GM12878 (cell line): ENCODE data around the gene UBXN7. TPM values are rescaled to one million over a fixed set of nuclear protein-coding genes. Genes with fewer than 3 reads are reported as not detected.
A peak's percentile ranks its signal among the peaks of the same experiment; 100 is the strongest.
"Not testable (repeated sequence)": the region's sequence is repeated elsewhere in the genome, so short reads cannot be mapped to it uniquely, and the experiment has no call there.

Source experiments
- ATAC-seq: fragments of 200-7000 bp; cut with Tn5 transposase; 3 replicates; pipeline ENCODE4 v1.9.1; 2020; ENCODE audit warnings: mild to moderate bottlenecking, moderate library complexity
- BruUV-seq: library from RNA; stranded (reverse); fragments of 400-500 nt; replicated peaks from 2 replicates; lab custom pipeline; 2021; lab: Mats Ljungman, UMichigan
- CTCF ChIA-PET: fragments of 300-600 bp; sonication (Branson Sonifier 250); formaldehyde crosslinking; extraction: SDS; loops from one replicate; lab custom pipeline; 2021; ENCODE audit warnings: inconsistent platforms; lab: Yijun Ruan, JAX
- POLR2A ChIA-PET: fragments of 350-600 bp; formaldehyde crosslinking; extraction: SDS; loops from one replicate; lab custom pipeline; 2021; ENCODE audit warnings: inconsistent platforms; lab: Charles Lee
- RAD21 ChIA-PET: fragments of 300-600 bp; sonication (Branson Sonifier 250); formaldehyde crosslinking; loops from one replicate; lab custom pipeline; 2023; ENCODE audit warnings: antibody characterized with exemption; ENCODE audit not compliant: unreplicated experiment; lab: Charles Lee
- SMC1A ChIA-PET: fragments of 300-600 bp; sonication (Branson Sonifier 250); formaldehyde crosslinking; loops from one replicate; lab custom pipeline; 2023; ENCODE audit not compliant: unreplicated experiment, uncharacterized antibody; lab: Charles Lee
- DNase-seq: peaks from one replicate; pipeline ENCODE4 v3.0.0-alpha.2; 2011; ENCODE audit warnings: low read depth, low spot score
- FAIRE-seq: peaks from 3 replicates; lab custom pipeline; 2011; peaks lifted over from hg19 to GRCh38; lab: Jason Lieb, UNC
- H2AFZ ChIP-seq: 2 replicates; pipeline ENCODE4 v1.6.0; 2011; ENCODE audit warnings: low read depth, low read length, control low read depth; ENCODE audit not compliant: control insufficient read depth
- H3K27ac ChIP-seq: 2 replicates; pipeline ENCODE4 v1.5.1; 2011; ENCODE audit warnings: control low read depth; ENCODE audit not compliant: control insufficient read depth, insufficient read depth
- H3K27me3 ChIP-seq, 2 experiments: replicated peaks in 1 of 2; 2 replicates each; pipeline versions ENCODE4 v1.6.0 to v1.6.1; 2011; ENCODE audit warnings: low read length in 1 of 2; ENCODE audit not compliant: control insufficient read depth in 2 of 2, insufficient read depth in 2 of 2
- H3K36me3 ChIP-seq, 2 experiments: 2 replicates each; pipeline ENCODE4 v1.5.1; 2011; ENCODE audit warnings: low read length in 1 of 2; ENCODE audit not compliant: control insufficient read depth in 2 of 2, insufficient read depth in 2 of 2
- H3K4me1 ChIP-seq: 2 replicates; pipeline ENCODE4 v1.6.1; 2011; ENCODE audit warnings: mild to moderate bottlenecking, low read length, moderate library complexity, mixed read lengths; ENCODE audit not compliant: control insufficient read depth, insufficient read depth
- H3K4me2 ChIP-seq: 2 replicates; pipeline ENCODE4 v1.6.0; 2011; ENCODE audit warnings: control low read depth; ENCODE audit not compliant: control insufficient read depth, insufficient read depth
- H3K4me3 ChIP-seq: fragments of 200-600 bp; sonication (generic); 2 replicates; pipeline ENCODE4 v1.5.1; 2016
- H3K79me2 ChIP-seq: 2 replicates; pipeline ENCODE4 v1.6.0; 2011; ENCODE audit warnings: low read length; ENCODE audit not compliant: control insufficient read depth, insufficient read depth
- H3K9ac ChIP-seq: 2 replicates; pipeline ENCODE4 v1.8.0; 2011; ENCODE audit warnings: low read length, control low read depth, mixed read lengths; ENCODE audit not compliant: control insufficient read depth, insufficient read depth
- H3K9me3 ChIP-seq: replicated peaks from 3 replicates; pipeline ENCODE4 v1.5.1; 2011; ENCODE audit warnings: mild to moderate bottlenecking, low read length; ENCODE audit not compliant: control insufficient read depth, insufficient read depth
- H4K20me1 ChIP-seq: 2 replicates; pipeline ENCODE4 v1.6.0; 2011; ENCODE audit not compliant: control insufficient read depth, insufficient read depth
- FOXM1 ChIP-seq: IDR thresholded peaks from 2 replicates; pipeline ENCODE4 v1.6.1; 2012; ENCODE audit warnings: low read depth, mild to moderate bottlenecking, inconsistent platforms, low read length, moderate library complexity
- HDGF ChIP-seq: fragments of 450-650 bp; IDR thresholded peaks from 2 replicates; pipeline ENCODE4 v1.6.1; 2016; ENCODE audit warnings: antibody characterized with exemption
- MEF2B ChIP-seq: fragments of 450-650 bp; IDR thresholded peaks from 2 replicates; pipeline ENCODE4 v1.6.1; 2018; ENCODE audit warnings: mild to moderate bottlenecking, moderate library complexity; ENCODE audit not compliant: partially characterized antibody, poor library complexity, severe bottlenecking
- RAD21 ChIP-seq: IDR thresholded peaks from 2 replicates; pipeline ENCODE4 v1.6.1; 2011; ENCODE audit warnings: mild to moderate bottlenecking, low read depth, low read length, moderate library complexity; ENCODE audit not compliant: insufficient read depth
- RUNX3 ChIP-seq: IDR thresholded peaks from 2 replicates; pipeline ENCODE4 v1.6.1; 2012; ENCODE audit warnings: low read length, inconsistent platforms
- SPI1 ChIP-seq: IDR thresholded peaks from 2 replicates; pipeline ENCODE4 v1.6.1; 2011; ENCODE audit warnings: low read depth, mild to moderate bottlenecking, low read length, moderate library complexity, borderline replicate concordance; ENCODE audit not compliant: insufficient read depth
- ZNF217 ChIP-seq: fragments of 450-650 bp; IDR thresholded peaks from 2 replicates; pipeline ENCODE4 v1.6.1; 2017; ENCODE audit warnings: antibody characterized with exemption, mild to moderate bottlenecking
- WGBS: methylation state at CpG from one replicate; pipeline ENCODE4 v1.1.6; 2016; ENCODE audit warnings: low lambda C conversion rate; ENCODE audit not compliant: insufficient replicate concordance, insufficient coverage; ENCODE audit errors: missing lambda C conversion rate; 5-methylcytosine and 5-hydroxymethylcytosine counted together
- in situ Hi-C: fragments of 300-500 bp; cut with MboI; formaldehyde crosslinking; loops from 9 replicates; pipeline ENCODE4 v1.14.3; 2018; ENCODE audit warnings: mixed read lengths
- intact Hi-C: fragments of 100-400 bp; cut with micrococcal nuclease; formaldehyde crosslinking; loops from one replicate; pipeline ENCODE4 v1.14.2; 2022; ENCODE audit not compliant: unreplicated experiment
- polyA plus RNA-seq, 11 experiments: library from polyadenylated mRNA; depleted of rRNA in 4 of 11; unstranded in 6 of 11; stranded (reverse) in 5 of 11; fragments of >200 nt; fragmentation: Nextera tagmentation in 4 of 11; fragmentation: Illumina TruSeq in 1 of 11; extraction: Ambion mirVana in 4 of 11; extraction: Trizol in 1 of 11; gene quantifications; 1 replicate in 1 of 11; 2 replicates in 10 of 11; pipeline versions ENCODE4 v1.2.1 to v1.2.3, GENCODE V29; 2011 to 2016; ENCODE audit warnings: inconsistent platforms in 2 of 11, missing spikeins in 2 of 11, low read depth in 1 of 11
- total RNA-seq, 4 experiments: library from RNA; depleted of rRNA in 3 of 4; stranded (reverse); fragments of >200 nt in 3 of 4; fragmentation: Illumina TruSeq in 1 of 4; extraction: Trizol in 1 of 4; gene quantifications; 2 replicates each; pipeline versions ENCODE4 v1.2.1 to v1.2.3, GENCODE V29; 2013 to 2021
- TF ChIP-seq, protein P1 (sequence below), 3 experiments: IDR thresholded peaks in 2 of 3; conservative IDR thresholded peaks in 1 of 3; 2 replicates each; pipeline ENCODE4 v1.5.1; 2011; ENCODE audit warnings: low read depth in 3 of 3, low read length in 3 of 3, mild to moderate bottlenecking in 3 of 3, control low read depth in 2 of 3, moderate library complexity in 2 of 3, inconsistent platforms in 1 of 3, mixed read lengths in 1 of 3; ENCODE audit not compliant: control insufficient read depth in 2 of 3, insufficient read depth in 1 of 3; ENCODE audit errors: extremely low read depth in 1 of 3
- TF ChIP-seq, protein P2 (sequence below): fragments of 450-650 bp; IDR thresholded peaks from 2 replicates; pipeline ENCODE4 v1.6.1; 2016; ENCODE audit warnings: mild to moderate bottlenecking, moderate library complexity, borderline replicate concordance
- TF ChIP-seq, protein P3 (sequence below): IDR thresholded peaks from 2 replicates; pipeline ENCODE4 v1.6.1; 2012; ENCODE audit warnings: low read length, inconsistent platforms
- TF ChIP-seq, protein P4 (sequence below): fragments of 450-650 bp; IDR thresholded peaks from 2 replicates; pipeline ENCODE4 v1.6.1; 2016; ENCODE audit warnings: mild to moderate bottlenecking

The UBXN7 gene
- total and polyA plus RNA-seq, 10 of the 15 experiments (the other 5 are each of a cell fraction or from before 2014, with no cell fraction given) = 4.8 to 78.4 (median 24.9) TPM

DNA sequence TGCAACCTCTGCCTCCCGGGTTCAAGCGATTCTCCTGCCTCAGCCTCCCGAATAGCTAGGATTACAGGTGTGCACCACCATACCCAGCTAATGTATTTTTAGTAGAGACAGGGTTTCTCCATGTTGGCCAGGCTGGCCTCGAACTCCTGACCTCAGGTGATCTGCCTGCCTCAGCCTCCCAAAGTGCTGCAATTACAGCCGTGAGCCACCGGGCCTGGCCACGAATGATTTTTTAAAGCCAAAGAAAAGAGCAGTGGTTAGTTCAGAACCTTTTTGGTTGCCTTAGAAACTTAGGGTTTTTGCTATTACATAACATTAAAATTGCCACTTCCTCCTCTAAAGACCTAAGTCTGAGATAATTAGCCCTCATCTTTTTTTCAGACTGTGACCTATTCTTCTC, 25.2 kb upstream of the UBXN7 start:
- in situ Hi-C loops, H3K4me3 ChIP-seq, FAIRE-seq, H3K27me3 ChIP-seq, H4K20me1 ChIP-seq, H3K36me3 ChIP-seq, BruUV-seq, H3K79me2 ChIP-seq, H2AFZ ChIP-seq, H3K9ac ChIP-seq, H3K4me2 ChIP-seq, H3K4me1 ChIP-seq, H3K9me3 ChIP-seq: not testable (repeated sequence)
- RAD21 ChIA-PET = interaction anchor here (0.7 to 6.8 kb wide), 4 partner anchors 14 to 176 kb away, joined by 3 to 60 read pairs (median 4); no protein-coding TSS in a partner anchor
- WGBS = 52% methylated on average over 7 of the region's 7 CpGs
- intact Hi-C loops = loop anchor here (1.0 kb wide), 1 partner anchor 22 kb away; no protein-coding TSS in a partner anchor
- SMC1A ChIA-PET = interaction anchor here (0.8 to 6.8 kb wide), 9 partner anchors 9 to 92 kb away, joined by 3 to 59 read pairs (median 3); no protein-coding TSS in a partner anchor
- POLR2A ChIA-PET = interaction anchor here (0.7 to 1.8 kb wide), 3 partner anchors 11 to 263 kb away, joined by 6 to 8 read pairs (median 8); no protein-coding TSS in a partner anchor
- ATAC-seq = peak; percentile 90
- DNase-seq = peak; percentile 36
- CTCF ChIA-PET = interaction anchor here (0.9 to 3.5 kb wide), 5 partner anchors 11 to 205 kb away, joined by 3 to 12 read pairs (median 3); no protein-coding TSS in a partner anchor
- peak overlapping the region; percentile 47 for H3K27ac ChIP-seq
- TF ChIP-seq MEF2B (peak; percentile 28), HDGF (0 out of 2 replicates have a peak, but pooled peaks have one; percentile 28), RUNX3 (peak; percentile 57; the same call in 1 of the 2 replicates), FOXM1 (peak; percentile 27; the same call in 1 of the 2 replicates), RAD21 (0 out of 2 replicates have a peak, but pooled peaks have one; percentile 14), ZNF217 (peak; percentile 94), SPI1 (peak; percentile 77; the same call in 1 of the 2 replicates)
- TF ChIP-seq, protein P1, sequence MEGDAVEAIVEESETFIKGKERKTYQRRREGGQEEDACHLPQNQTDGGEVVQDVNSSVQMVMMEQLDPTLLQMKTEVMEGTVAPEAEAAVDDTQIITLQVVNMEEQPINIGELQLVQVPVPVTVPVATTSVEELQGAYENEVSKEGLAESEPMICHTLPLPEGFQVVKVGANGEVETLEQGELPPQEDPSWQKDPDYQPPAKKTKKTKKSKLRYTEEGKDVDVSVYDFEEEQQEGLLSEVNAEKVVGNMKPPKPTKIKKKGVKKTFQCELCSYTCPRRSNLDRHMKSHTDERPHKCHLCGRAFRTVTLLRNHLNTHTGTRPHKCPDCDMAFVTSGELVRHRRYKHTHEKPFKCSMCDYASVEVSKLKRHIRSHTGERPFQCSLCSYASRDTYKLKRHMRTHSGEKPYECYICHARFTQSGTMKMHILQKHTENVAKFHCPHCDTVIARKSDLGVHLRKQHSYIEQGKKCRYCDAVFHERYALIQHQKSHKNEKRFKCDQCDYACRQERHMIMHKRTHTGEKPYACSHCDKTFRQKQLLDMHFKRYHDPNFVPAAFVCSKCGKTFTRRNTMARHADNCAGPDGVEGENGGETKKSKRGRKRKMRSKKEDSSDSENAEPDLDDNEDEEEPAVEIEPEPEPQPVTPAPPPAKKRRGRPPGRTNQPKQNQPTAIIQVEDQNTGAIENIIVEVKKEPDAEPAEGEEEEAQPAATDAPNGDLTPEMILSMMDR (IDR thresholded peaks at IDR 0.05 in 2 of 3, conservative IDR thresholded peaks at IDR 0.05 in 1 of 3; ENCODE audit: control insufficient read depth in 2 of 3, extremely low read depth in 1 of 3, insufficient read depth in 1 of 3, low read depth in 3 of 3, low read length in 3 of 3) = peak in 1 of 3 experiments; percentile 5; a peak in 1 of 6 replicates
- TF ChIP-seq, protein P2, sequence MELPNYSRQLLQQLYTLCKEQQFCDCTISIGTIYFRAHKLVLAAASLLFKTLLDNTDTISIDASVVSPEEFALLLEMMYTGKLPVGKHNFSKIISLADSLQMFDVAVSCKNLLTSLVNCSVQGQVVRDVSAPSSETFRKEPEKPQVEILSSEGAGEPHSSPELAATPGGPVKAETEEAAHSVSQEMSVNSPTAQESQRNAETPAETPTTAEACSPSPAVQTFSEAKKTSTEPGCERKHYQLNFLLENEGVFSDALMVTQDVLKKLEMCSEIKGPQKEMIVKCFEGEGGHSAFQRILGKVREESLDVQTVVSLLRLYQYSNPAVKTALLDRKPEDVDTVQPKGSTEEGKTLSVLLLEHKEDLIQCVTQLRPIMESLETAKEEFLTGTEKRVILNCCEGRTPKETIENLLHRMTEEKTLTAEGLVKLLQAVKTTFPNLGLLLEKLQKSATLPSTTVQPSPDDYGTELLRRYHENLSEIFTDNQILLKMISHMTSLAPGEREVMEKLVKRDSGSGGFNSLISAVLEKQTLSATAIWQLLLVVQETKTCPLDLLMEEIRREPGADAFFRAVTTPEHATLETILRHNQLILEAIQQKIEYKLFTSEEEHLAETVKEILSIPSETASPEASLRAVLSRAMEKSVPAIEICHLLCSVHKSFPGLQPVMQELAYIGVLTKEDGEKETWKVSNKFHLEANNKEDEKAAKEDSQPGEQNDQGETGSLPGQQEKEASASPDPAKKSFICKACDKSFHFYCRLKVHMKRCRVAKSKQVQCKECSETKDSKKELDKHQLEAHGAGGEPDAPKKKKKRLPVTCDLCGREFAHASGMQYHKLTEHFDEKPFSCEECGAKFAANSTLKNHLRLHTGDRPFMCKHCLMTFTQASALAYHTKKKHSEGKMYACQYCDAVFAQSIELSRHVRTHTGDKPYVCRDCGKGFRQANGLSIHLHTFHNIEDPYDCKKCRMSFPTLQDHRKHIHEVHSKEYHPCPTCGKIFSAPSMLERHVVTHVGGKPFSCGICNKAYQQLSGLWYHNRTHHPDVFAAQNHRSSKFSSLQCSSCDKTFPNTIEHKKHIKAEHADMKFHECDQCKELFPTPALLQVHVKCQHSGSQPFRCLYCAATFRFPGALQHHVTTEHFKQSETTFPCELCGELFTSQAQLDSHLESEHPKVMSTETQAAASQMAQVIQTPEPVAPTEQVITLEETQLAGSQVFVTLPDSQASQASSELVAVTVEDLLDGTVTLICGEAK = peak; percentile 12; the same call in 1 of the 2 replicates
- TF ChIP-seq, protein P3, sequence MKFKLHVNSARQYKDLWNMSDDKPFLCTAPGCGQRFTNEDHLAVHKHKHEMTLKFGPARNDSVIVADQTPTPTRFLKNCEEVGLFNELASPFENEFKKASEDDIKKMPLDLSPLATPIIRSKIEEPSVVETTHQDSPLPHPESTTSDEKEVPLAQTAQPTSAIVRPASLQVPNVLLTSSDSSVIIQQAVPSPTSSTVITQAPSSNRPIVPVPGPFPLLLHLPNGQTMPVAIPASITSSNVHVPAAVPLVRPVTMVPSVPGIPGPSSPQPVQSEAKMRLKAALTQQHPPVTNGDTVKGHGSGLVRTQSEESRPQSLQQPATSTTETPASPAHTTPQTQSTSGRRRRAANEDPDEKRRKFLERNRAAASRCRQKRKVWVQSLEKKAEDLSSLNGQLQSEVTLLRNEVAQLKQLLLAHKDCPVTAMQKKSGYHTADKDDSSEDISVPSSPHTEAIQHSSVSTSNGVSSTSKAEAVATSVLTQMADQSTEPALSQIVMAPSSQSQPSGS = peak; percentile 19; the same call in 1 of the 2 replicates
- TF ChIP-seq, protein P4, sequence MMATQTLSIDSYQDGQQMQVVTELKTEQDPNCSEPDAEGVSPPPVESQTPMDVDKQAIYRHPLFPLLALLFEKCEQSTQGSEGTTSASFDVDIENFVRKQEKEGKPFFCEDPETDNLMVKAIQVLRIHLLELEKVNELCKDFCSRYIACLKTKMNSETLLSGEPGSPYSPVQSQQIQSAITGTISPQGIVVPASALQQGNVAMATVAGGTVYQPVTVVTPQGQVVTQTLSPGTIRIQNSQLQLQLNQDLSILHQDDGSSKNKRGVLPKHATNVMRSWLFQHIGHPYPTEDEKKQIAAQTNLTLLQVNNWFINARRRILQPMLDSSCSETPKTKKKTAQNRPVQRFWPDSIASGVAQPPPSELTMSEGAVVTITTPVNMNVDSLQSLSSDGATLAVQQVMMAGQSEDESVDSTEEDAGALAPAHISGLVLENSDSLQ = 0 out of 2 replicates have a peak, but pooled peaks have one; percentile 8
